Pulmonary artery endothelial cell (primary cell): Measurements from ENCODE around the gene ANKRD9. TPM values are rescaled to one million over a fixed set of nuclear protein-coding genes. Genes with fewer than 3 reads are reported as not detected.
"Not testable (repeated sequence)": the region's sequence is repeated elsewhere in the genome, so short reads cannot be mapped to it uniquely, and the experiment has no call there.

Experiments
- DNase-seq: peaks from one replicate; pipeline ENCODE4 v3.0.0-alpha.2; 2011; ENCODE audit warnings: low read depth, low spot score
- total RNA-seq: library from RNA; depleted of rRNA; stranded (reverse); fragments of >200 nt; gene quantifications from 2 replicates; pipeline ENCODE4 v1.2.3, GENCODE V29; 2014

The ANKRD9 gene
- total RNA-seq, 1 donor from 2014 or later, result 13.2 TPM

DNA sequence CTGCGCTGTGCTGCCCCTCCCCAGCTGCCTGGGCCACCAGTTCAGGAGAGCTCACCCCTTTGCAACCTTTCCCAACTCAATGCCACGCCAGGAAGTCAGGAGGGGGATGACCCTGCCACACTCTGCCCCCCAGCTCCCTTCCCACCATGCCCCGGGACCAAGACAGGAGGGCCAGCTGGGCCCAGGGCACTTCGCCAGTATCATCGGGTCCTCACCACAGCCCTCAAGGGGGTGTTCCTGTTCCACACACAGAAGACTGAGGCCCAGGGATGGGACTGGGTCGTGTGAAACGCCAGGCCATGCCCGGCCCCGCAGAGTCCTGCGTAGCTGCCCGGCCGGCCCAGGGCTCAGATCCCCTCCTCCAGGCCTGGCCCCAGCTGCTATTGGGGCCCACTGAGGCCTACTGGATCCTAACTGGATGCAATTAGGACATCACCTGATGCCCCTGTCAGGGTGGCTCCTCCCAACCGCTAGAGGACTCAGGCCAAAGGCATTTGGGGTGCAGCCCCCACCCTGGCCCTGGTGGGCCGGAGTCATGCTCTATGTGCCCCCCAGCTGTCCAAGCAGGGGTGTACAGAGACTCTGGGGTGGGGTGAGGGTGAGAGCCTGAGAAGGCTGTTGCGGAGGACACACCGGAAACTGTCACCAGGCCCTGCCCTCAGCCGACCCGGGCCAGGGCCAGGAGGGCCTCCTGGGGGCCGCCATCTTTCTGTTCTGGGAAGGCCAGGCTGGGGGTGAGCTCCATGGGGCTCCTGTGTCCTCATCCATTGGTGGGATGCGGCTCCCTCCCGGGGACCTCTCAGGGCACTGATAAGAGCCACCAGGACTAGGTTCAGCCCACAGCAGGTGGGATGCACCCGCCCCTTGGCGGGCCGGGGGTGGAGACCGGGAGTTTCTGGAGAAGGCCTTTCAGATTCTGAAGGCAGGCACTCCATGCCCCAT lies 29.3 kb upstream of the ANKRD9 start:
- no peak for DNase-seq

DNA sequence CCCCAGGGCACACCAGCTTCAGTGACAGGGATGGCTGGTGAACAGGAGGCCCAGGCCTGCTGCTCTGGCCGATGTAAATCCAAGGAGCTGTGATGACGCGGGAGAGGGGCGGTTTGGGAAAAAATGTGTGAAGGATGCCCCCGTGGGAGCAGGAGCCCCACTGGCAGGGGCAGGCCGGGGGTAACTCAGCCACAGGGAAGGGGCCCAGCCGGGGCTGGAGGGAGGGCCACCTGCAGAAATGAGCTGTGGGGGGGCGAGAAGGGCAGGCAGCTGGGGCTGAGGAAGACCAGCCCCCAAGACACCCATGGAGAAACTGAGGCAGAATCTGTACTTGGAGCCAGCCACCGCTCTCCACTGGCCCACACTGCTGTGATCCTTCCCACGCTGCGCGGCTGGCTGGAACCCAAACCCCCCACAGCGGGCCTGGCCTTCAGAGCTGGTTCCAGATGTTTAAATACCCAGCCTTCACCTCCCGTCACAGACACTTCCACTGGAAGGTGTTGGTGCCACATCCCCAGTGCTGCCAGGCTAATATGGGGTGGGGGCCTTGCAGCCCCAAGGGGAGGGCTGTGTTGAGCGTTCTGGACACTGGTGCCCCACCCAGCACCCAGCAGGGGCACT lies 28.5 kb upstream of the ANKRD9 start:
- DNase-seq, result no peak

DNA sequence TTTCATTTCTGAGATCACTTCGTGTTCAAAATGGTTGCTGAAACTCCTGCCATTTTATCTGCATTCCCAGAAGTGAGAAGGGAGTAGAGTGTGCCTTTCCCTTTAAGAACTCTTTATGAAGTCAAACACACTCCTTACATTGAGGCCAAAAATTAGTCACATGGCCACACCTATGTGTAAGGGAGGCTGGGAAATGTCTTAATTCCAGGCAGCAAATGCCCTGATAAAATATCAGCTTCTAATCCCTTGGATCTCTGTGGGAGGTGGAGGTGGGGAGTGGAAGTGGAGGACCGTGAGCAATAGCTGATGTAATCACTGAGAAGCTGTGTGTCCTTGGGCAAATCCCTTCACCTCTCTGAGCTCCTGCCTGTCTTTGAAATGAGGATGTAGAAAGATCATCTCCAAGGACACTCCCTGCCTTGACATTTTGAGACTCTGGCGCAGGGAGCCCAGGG lies 22.7 kb upstream of the ANKRD9 start:
- DNase-seq, result no peak

DNA sequence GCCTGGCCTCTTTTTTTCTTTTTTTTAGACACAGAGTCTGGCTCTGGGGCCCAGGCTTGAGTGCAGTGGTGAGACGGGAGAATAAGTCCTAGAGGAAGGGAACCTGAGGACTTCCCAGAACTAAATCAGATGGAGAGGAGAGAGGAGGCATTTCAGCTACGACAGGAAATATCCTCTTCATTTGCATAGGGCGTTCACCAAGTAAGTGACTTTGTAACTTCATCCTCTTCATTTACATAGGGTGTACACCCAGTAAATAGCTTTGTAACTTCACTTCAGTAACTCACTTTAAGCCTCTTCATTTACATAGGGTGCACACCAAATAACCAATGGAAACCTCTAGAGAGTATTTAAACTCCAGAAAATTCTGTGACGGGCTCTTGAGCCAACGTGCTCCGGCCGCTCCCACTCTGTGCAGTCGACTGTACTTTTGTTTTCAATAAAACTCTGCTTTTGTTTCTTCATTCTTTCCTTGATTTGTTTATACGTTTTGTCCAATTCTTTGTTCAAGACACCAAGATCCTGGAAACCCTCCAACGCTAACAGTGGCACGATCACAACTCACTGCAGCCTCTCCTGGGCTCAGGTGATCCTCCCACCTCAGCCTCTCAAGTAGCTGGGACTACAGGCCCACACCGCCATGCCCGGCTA lies 21.4 kb upstream of the ANKRD9 start:
- DNase-seq, result no peak

DNA sequence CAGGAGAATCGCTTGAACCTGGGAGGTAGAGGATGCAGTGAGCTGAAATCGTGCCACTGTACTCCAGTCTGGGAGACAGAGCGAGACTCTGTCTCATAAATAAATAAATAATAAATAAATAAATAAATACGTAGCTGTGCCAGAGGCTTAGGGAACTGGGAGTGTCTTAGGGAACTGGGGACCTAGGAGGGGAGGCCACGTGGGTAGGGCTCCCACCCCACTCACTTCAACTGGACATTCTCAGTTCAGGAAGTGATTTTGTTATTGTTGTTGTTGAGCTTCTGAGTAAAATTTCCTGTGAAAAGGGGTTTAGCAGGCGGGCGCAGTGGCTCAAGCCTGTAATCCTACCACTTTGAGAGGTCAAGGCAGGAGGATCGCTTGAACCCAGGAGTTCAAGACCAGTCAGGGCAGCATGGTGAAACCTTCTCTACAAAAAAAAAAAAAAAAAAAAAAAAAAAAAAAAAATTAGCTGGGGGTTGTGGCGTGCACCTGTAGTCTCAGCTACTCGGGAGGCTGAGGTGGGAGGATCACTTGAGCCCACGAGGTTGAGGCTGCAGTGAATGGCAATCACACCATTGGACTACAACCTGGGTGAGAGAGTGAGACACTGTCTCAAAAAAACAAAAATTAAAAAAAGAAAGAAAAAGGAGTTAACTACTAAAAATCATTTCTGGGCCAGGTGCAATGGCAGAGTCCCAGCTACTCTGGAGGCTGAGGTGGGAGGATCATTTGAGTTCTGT lies 19.0 kb upstream of the ANKRD9 start:
- DNase-seq, result no peak

DNA sequence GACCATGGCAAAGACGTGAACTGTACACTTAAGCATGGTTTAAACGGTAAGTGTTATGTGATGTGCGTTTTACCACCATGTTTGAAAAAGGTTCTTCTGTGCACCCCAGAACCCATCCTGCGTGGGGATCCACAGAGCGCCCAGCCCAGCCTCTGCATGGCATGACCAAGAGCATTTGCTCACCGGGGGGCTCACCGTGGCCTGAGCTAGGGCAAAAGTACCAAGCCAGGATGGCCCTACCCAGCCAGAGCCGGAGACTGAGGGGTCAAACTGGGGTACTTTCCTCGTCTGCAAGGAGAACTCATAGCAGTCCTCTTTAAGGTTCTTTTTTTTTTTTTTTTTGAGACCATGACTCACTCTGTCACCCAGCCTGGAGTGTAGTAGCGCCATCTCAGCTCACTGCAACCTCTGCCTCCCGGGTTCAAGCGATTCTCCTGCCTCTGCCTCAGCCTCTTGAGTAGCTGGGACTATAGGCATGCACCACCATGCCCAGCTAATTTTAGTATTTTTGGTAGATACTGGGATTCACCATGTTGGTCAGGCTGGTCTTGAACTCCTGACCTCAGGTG lies 16.4 kb upstream of the ANKRD9 start:
- DNase-seq, result no peak

DNA sequence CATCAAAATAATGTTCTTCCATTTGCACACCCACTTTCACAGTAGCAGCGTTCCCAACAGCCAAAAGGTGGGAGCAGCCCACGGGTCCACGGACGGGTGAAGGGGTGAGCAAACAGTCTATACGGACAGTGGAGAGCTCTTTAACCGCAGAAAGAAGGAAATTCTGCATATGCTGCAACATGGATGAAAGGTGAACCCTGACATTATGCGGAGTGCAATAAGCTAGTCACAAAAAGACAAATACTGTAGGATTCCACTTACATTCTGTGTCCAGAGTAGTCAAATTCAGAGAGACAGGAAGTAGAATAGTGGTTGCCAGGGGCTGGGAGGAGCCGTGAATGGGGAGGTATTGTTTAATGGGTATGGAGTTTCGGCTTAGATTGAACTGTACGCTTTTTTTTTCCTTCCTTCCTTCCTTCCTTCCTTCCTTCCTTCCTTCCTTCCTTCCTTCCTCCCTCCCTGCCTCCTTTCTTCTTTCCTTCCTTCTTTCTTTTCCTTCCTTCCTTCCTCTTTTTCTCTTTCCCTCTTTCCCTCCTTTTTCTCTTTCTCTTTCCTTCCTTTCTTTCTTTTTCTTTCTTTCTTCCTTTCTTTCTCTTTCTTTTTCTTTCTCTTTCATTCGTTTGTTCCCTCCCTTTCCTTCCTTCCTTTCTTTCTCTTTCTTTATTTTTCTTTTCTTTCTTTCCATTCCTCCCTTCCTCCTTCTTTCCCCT lies 15.8 kb upstream of the ANKRD9 start:
- DNase-seq, result no peak

DNA sequence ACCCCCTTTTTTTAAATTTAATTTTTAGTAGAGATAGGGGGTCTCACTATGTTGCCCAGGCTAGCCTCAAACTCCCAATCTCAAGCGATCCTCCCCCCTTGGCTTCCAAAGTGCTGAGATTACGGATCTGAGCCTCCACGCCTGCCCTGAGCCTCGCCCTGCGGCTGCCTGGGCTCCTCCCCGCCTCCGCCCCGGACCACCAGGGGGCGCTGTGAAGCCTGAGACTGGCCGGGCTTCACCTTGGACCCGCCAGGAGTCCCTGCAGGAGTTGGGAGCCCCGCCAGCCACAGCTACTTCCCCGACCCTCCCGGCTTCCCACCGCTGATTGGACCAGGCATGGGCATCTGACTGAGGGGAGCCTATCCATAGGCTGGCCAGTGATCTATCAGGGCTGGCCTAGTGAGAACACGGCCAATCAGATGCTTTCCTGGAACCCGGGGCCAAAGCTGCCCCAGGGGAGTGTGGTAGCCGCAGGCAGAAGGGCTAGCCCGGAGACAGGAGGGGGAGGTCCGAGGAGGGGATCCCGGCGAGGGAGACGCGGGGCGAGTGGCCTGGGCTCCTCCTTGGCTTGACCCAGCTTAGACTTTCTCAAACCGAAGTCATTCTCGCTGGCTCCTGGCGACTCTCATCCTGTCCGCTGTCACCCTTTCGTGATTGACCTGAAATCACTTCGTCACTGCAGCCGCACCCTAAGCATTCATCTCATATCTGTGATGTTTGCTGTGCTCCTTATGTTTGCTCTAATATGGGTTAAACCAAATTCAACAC lies 15.1 kb upstream of the ANKRD9 start:
- DNase-seq, result peak; percentile 95

DNA sequence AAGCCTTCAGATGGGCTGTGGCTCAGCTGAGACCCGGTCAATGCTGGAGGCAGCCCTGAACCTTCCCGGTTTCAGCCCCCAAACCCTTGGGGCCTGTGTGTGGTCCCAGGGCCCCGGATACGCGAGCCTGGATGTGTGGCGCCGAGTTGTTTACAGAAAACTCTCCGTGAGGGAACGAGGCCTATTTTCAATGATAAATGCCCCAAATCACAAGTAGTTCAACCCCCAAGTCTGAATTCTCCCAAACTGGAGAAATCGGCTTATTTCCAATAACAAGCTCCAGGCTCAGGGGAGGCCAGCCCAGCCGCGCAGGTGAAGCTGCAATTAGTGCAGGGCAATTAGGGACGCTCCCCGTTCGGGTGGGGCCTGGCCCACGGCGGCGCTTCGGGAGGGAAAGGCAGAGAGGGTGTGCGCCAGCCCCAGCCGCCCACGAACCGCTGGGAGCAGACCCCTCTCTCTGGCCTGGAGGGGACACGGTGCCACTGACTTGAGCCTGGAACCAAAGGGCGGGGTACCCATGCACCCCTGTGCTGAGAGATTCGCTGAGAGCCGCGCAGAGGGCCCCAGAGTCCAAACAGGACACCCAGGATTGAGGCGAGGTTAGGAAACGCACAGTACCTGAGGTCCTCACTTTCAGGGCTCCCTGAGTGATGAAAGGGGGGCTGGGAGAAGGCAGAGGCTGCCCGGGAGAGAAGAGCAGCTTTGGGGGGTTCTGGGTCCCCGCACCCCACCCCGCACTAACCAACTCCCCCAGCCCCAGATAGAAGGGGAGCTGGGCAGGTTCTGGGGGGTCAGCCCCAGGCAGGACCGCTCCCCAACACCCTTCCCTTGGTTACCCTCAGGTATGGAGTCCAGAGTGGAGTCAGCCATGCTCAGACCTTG lies 14.2 kb upstream of the ANKRD9 start:
- DNase-seq, result no peak

DNA sequence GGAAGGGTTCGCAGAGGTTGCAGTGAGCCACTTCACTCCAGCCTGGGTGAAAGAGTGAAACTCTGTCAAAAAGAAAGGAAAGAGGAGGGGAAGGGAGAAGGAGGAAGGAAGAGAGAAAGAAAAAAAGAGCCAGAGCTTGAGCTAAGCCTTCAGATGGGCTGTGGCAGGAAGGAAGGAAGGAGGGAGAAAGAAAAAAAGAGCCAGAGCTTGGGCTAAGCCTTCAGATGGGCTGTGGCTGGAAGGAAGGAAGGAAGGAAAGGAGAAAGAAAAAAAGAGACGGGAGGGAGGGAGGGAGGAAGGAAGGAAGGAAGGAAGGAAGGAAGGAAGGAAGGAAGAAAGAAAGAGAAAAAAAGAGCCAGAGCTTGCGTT lies 13.6 kb upstream of the ANKRD9 start:
- no peak for DNase-seq

DNA sequence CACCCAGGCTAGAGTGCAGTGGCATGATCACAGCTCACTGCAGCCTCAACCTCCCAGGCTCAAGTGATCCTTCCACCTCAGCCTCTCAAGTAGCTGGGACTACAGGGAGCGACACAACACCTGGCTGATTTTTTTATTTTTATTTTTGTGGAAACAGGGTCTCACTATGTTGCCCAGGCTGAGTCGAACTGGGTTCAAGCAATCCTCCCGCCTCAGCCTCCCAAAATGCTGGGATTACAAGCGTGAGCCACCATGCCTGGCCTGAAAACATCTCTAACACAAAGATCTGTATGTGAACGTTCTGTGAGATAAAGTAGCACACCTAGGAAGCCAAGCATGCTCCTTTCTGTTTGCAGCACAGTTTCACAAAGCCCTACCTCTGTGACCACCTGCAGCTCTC lies 10.1 kb upstream of the ANKRD9 start:
- not testable (repeated sequence) for DNase-seq

DNA sequence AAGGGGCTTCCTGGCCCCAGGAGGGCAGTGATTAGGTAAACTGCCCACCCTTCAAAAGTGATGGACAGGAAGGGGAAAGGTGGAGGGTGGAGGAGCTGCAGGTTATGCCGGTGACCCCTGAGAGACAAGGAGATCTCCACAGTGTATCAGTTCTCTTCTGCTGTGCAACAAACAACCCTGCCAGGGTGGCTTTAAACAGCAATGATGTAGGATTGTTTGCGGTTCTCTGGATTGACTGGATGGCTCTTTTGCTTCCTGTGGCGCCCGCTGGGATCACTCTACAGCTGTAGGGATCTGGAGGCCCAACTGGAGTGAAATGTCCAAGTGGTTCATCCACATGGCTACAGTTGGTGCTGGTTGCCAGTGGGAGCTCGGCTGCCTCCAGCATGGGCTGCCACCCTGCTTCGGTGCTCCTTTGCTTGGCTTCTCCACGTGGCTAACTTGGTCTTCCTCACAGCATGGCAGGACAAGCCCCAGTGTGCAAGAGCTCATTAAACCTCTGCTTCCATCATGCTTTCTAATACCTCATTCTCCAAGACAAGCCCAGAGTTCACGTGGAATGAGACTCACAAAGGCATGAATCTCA lies 8.6 kb upstream of the ANKRD9 start:
- no peak for DNase-seq

DNA sequence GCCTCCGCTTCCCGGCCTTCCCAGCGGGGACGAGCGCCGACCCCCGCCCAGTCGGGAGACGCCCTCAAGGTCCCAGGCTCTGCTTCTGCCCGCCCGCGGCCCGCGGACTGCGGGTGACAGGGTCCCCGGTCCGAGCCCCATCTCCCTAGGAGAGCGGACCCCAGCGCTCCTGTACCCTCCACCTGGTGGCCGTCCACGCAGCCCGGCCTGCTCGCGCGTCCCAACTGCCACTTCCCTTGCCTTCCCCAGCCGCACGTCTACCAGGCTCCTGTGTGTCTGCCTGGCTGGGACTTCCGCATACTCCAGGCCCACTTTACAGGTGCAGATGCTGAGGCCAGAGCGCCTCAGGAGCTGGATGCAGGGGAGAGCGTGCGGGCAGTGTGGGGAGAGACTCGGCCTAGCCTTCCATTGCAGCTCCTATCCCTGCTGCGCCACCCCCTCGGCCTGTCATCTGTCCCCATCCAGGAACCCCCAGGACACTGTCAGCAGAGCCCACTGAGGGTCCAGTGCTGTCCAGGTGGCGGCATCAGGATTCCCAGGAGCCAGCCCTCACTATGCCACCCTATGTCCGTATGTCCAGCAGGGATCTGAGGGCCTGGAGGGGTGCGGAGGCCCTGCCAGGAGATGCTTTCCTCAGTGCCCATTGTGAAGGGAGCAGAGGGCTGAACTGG lies 8.0 kb upstream of the ANKRD9 start:
- DNase-seq, result no peak

DNA sequence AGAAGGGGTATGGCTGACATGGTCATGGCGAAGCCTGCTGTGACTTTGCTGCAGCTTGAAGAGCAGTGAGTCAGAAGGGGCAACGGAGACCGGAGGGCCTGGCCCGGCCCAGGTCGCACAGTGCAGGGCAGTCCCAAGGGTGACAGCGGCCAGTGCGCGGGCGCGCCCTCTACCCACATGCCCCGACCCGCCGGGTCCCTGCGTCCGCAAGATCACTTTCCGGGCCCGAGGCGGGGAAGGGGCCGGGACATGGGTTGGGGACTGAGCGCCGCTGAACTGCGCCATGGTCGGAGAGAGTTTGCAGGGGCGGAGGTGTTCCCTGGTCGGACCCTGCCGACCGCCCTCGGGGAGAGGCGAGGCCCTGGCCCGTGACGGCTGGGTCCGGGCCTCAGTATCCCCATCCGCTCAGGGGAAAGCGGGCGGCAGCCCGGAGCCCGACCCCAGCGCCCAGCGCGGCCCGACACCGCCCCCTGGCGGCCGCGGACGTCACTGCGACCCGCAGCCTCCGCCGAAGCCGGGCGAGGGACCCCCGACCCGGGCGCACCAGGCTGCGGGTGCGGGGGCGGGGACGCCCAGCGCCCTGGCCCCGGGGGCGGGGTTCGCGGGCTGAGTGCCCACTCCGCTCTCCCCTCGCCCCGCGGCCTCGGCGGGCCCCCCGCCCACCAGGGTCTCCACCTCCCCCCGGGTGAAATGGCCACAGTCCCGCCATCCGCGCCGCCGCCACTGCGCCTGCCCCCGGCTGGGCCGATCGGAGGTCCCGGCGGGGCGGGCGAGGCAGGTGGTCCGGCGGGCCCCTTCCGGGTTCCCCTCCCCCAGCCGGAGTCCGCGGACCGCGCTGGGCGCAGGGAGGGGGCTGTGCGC lies 7.2 kb upstream of the ANKRD9 start:
- DNase-seq, result no peak

DNA sequence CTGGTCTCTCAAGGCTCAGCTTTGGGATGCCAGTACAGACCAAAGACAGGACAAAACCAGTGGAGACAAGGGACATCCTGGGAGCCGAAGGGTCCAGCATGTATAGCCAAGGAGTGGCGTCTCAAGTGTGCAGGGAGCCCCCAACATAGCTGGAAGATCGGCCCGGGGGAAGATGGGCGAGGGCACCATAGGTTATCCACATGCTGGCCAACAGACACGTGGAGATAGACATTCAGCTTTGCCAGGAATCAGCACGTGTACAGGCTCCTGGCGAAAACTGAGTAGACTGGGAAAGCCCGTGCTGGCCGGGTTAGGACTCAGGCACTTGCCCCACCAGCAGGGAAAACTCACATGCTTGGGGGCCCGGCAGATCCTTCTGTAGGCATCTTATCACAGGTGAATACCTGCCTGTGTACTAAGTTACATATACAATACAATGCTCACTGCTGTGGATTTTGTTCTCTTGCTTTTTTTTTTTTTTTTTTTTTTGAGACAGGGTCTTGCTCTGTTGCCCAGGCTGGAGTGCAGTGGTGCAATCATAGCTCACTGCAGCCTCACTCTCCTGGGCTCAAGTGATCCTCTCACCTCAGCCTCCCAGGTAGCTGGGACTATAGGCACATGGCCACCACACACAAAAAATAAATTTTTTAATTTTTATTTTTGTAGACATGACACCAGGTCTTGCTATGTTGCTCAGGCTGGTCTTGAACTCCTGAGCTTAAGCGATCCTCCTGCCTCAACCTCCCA lies 5.6 kb upstream of the ANKRD9 start:
- no peak for DNase-seq
